H1 (cell line): Measurements from ENCODE around the gene HTR5A. TPM values are rescaled to one million over a fixed set of nuclear protein-coding genes. Genes with fewer than 3 reads are reported as not detected.

Source experiments
- CTCF ChIA-PET: fragments of 300-600 bp; sonication (Branson Sonifier 250); formaldehyde crosslinking; loops from one replicate; lab custom pipeline; 2021; ENCODE audit not compliant: partially characterized antibody; lab: Charles Lee
- POLR2A ChIA-PET: fragments of 300-600 bp; sonication (Branson Sonifier 250); formaldehyde crosslinking; loops from one replicate; lab custom pipeline; 2021; ENCODE audit warnings: inconsistent platforms; ENCODE audit not compliant: partially characterized antibody; lab: Charles Lee
- DNase-seq, 2 experiments: peaks; one replicate each; pipeline versions ENCODE4 v3.0.0 to v3.0.0-alpha.2; 2010 to 2022; ENCODE audit warnings: low spot score in 2 of 2, low read depth in 1 of 2, mixed read lengths in 1 of 2
- FAIRE-seq: peaks from 2 replicates; lab custom pipeline; 2011; peaks lifted over from hg19 to GRCh38; lab: Jason Lieb, UNC
- H2AFZ ChIP-seq: 2 replicates; pipeline ENCODE4 v1.8.1; 2012; ENCODE audit warnings: low read length, inconsistent platforms
- H2AK5ac ChIP-seq: 2 replicates; pipeline ENCODE4 v1.6.1; 2013; ENCODE audit warnings: low read depth, low read length
- H2BK120ac ChIP-seq: replicated peaks from 2 replicates; pipeline ENCODE3; 2013; ENCODE audit warnings: low read depth, low read length, inconsistent platforms
- H2BK12ac ChIP-seq: 2 replicates; pipeline ENCODE4 v1.6.1; 2013; ENCODE audit warnings: low read depth, low read length
- H2BK15ac ChIP-seq: 2 replicates; pipeline ENCODE4 v1.6.1; 2013; ENCODE audit warnings: low read length
- H2BK20ac ChIP-seq: 2 replicates; pipeline ENCODE4 v1.6.1; 2013; ENCODE audit warnings: low read length
- H2BK5ac ChIP-seq: 2 replicates; pipeline ENCODE4 v1.6.1; 2013; ENCODE audit warnings: low read depth, low read length
- H3K14ac ChIP-seq: 2 replicates; pipeline ENCODE4 v1.6.1; 2013; ENCODE audit warnings: inconsistent platforms; ENCODE audit not compliant: insufficient read length
- H3K18ac ChIP-seq: 2 replicates; pipeline ENCODE4 v1.6.1; 2013; ENCODE audit warnings: low read length; ENCODE audit errors: extremely low read depth
- H3K23ac ChIP-seq: 2 replicates; pipeline ENCODE4 v1.6.1; 2013; ENCODE audit warnings: inconsistent platforms; ENCODE audit not compliant: insufficient read length
- H3K23me2 ChIP-seq: 2 replicates; pipeline ENCODE4 v1.6.1; 2013; ENCODE audit warnings: low read depth, low read length
- H3K27ac ChIP-seq: 2 replicates; pipeline ENCODE4 v1.6.1; 2011; ENCODE audit warnings: low read depth, low read length, inconsistent platforms
- H3K27me3 ChIP-seq, 4 experiments: replicated peaks in 1 of 4; 1 replicate in 1 of 4; 2 replicates in 3 of 4; pipeline versions ENCODE4 v1.6.1 to v1.8.1; 2011 to 2013; ENCODE audit warnings: low read length in 3 of 4, mild to moderate bottlenecking in 3 of 4, inconsistent platforms in 2 of 4, mixed read lengths in 2 of 4, moderate library complexity in 1 of 4; ENCODE audit not compliant: control insufficient read depth in 3 of 4, insufficient read depth in 3 of 4; ENCODE audit errors: extremely low read depth in 1 of 4
- H3K36me3 ChIP-seq, 4 experiments: 2 replicates each; pipeline versions ENCODE4 v1.6.1 to v1.8.1; 2011 to 2013; ENCODE audit warnings: mild to moderate bottlenecking in 4 of 4, low read length in 3 of 4, moderate library complexity in 2 of 4, control low read depth in 1 of 4, inconsistent platforms in 1 of 4; ENCODE audit not compliant: insufficient read depth in 4 of 4, control insufficient read depth in 2 of 4
- H3K4ac ChIP-seq: replicated peaks from 2 replicates; pipeline ENCODE3; 2013; ENCODE audit warnings: low read length, low read depth, mixed read lengths, inconsistent platforms; ENCODE audit not compliant: insufficient read length
- H3K4me1 ChIP-seq, 4 experiments: replicated peaks in 1 of 4; 1 replicate in 1 of 4; 2 replicates in 3 of 4; pipeline versions ENCODE4 v1.6.1 to v1.8.1; 2011 to 2013; ENCODE audit warnings: low read length in 3 of 4, inconsistent platforms in 2 of 4, mixed read lengths in 1 of 4; ENCODE audit not compliant: insufficient read depth in 4 of 4, control insufficient read depth in 3 of 4
- H3K4me2 ChIP-seq, 2 experiments: 2 replicates each; pipeline versions ENCODE4 v1.6.1 to v1.8.1; 2011 to 2013; ENCODE audit warnings: low read depth in 2 of 2, low read length in 2 of 2, control low read depth in 1 of 2, inconsistent platforms in 1 of 2, mild to moderate bottlenecking in 1 of 2; ENCODE audit not compliant: insufficient read depth in 1 of 2
- H3K4me3 ChIP-seq, 4 experiments: fragments of 200-600, 300-600 bp in 1 of 4; sonication (generic), shearing (Covaris generic), sonication (Bioruptor Twin) in 1 of 4; 2 replicates each; pipeline versions ENCODE4 v1.5.1 to v1.8.1; 2011 to 2016; ENCODE audit warnings: low read length in 4 of 4, low read depth in 3 of 4, control low read depth in 2 of 4, inconsistent platforms in 2 of 4, mild to moderate bottlenecking in 2 of 4, mixed read lengths in 1 of 4, moderate library complexity in 1 of 4; ENCODE audit not compliant: insufficient read depth in 2 of 4; ENCODE audit errors: extremely low read depth in 1 of 4
- H3K56ac ChIP-seq: replicated peaks from 2 replicates; pipeline ENCODE3; 2013; ENCODE audit warnings: low read depth, mild to moderate bottlenecking, mixed read lengths, low read length, inconsistent platforms; ENCODE audit not compliant: insufficient read length
- H3K79me1 ChIP-seq: 2 replicates; pipeline ENCODE4 v1.6.1; 2013; ENCODE audit warnings: low read depth, low read length, control low read depth
- H3K79me2 ChIP-seq, 2 experiments: 2 replicates each; pipeline versions ENCODE4 v1.6.1 to v1.8.1; 2012 to 2013; ENCODE audit warnings: low read length in 2 of 2, mild to moderate bottlenecking in 2 of 2, inconsistent platforms in 1 of 2; ENCODE audit not compliant: insufficient read depth in 2 of 2, control insufficient read depth in 1 of 2
- H3K9ac ChIP-seq, 4 experiments: replicated peaks in 1 of 4; 1 replicate in 1 of 4; 2 replicates in 3 of 4; pipeline versions ENCODE4 v1.6.1 to v1.8.1; 2011 to 2013; ENCODE audit warnings: low read depth in 3 of 4, low read length in 3 of 4, control low read depth in 2 of 4, mild to moderate bottlenecking in 2 of 4, moderate library complexity in 2 of 4, inconsistent platforms in 1 of 4; ENCODE audit errors: extremely low read depth in 1 of 4
- H3K9me3 ChIP-seq, 2 experiments: 2 replicates each; pipeline versions ENCODE4 v1.6.1 to v1.8.1; 2012 to 2013; ENCODE audit warnings: mild to moderate bottlenecking in 2 of 2, moderate library complexity in 2 of 2, control low read depth in 1 of 2, inconsistent platforms in 1 of 2, low read depth in 1 of 2, low read length in 1 of 2, mixed read lengths in 1 of 2; ENCODE audit not compliant: insufficient read depth in 2 of 2
- H4K20me1 ChIP-seq, 2 experiments: replicated peaks in 1 of 2; 2 replicates each; pipeline versions ENCODE3 to v1.8.1; 2011 to 2013; ENCODE audit warnings: inconsistent platforms in 2 of 2, low read length in 2 of 2, mild to moderate bottlenecking in 1 of 2; ENCODE audit not compliant: insufficient read depth in 2 of 2, control insufficient read depth in 1 of 2
- H4K5ac ChIP-seq: 2 replicates; pipeline ENCODE4 v1.6.1; 2013; ENCODE audit warnings: low read length, low read depth, mixed read lengths, inconsistent platforms; ENCODE audit not compliant: insufficient read length
- H4K8ac ChIP-seq: 2 replicates; pipeline ENCODE4 v1.8.0; 2013; ENCODE audit warnings: mild to moderate bottlenecking, moderate library complexity, low read length, inconsistent platforms; ENCODE audit not compliant: insufficient read depth; ENCODE audit errors: extremely low read depth
- H4K91ac ChIP-seq: replicated peaks from 2 replicates; pipeline ENCODE3; 2013; ENCODE audit warnings: low read length, mixed read lengths, inconsistent platforms; ENCODE audit not compliant: insufficient read length
- BRCA1 ChIP-seq: IDR thresholded peaks from 2 replicates; pipeline ENCODE4 v1.6.1; 2012; ENCODE audit warnings: low read depth, low read length, improper control_type of control experiment
- CBX8 ChIP-seq: fragments of 300-800, 300-1000 bp; sonication (generic); IDR thresholded peaks from 2 replicates; pipeline ENCODE4 v1.7.1; 2016; ENCODE audit warnings: low read depth, low read length, borderline replicate concordance
- CREB1 ChIP-seq: IDR thresholded peaks from 2 replicates; pipeline ENCODE4 v1.6.1; 2012; ENCODE audit warnings: inconsistent platforms
- KDM5A ChIP-seq: fragments of 200-600 bp; IDR thresholded peaks from 2 replicates; pipeline ENCODE4 v1.7.1; 2012; ENCODE audit warnings: mild to moderate bottlenecking, low read length, inconsistent platforms, mixed read lengths
- POLR2A ChIP-seq, 2 experiments: IDR thresholded peaks; 1 replicate in 1 of 2; 2 replicates in 1 of 2; pipeline ENCODE4 v1.6.1; 2011; ENCODE audit warnings: low read depth in 2 of 2, low read length in 2 of 2, mild to moderate bottlenecking in 2 of 2; ENCODE audit errors: control extremely low read depth in 1 of 2
- SIX5 ChIP-seq: IDR thresholded peaks from 2 replicates; pipeline ENCODE4 v1.6.1; 2011; ENCODE audit warnings: mild to moderate bottlenecking, low read depth, low read length
- SP1 ChIP-seq: IDR thresholded peaks from 2 replicates; pipeline ENCODE4 v1.6.1; 2011; ENCODE audit warnings: low read depth, low read length
- SP4 ChIP-seq: IDR thresholded peaks from 2 replicates; pipeline ENCODE4 v1.6.1; 2012; ENCODE audit warnings: low read length, inconsistent platforms
- WGBS, 2 experiments: shearing (Covaris generic) in 1 of 2; methylation state at CpG; one replicate each; pipeline versions ENCODE4 v1.1.6 to v1.1.7; 2013 to 2015; ENCODE audit warnings: low lambda C conversion rate in 2 of 2, mixed read lengths in 2 of 2, inconsistent platforms in 1 of 2, low coverage in 1 of 2, missing lambda C conversion rate in 1 of 2; ENCODE audit not compliant: insufficient replicate concordance in 2 of 2, insufficient coverage in 1 of 2, insufficient read length in 1 of 2; ENCODE audit errors: extremely low coverage in 1 of 2, missing lambda C conversion rate in 1 of 2; 5-methylcytosine and 5-hydroxymethylcytosine counted together
- polyA plus RNA-seq, 7 experiments: library from polyadenylated mRNA; depleted of rRNA in 3 of 7; stranded (reverse) in 5 of 7; unstranded in 2 of 7; fragments of >200 nt in 5 of 7; fragments of 200-250 nt in 2 of 7; gene quantifications; 1 replicate in 5 of 7; 2 replicates in 1 of 7; 4 replicates in 1 of 7; pipeline versions ENCODE4 v1.2.1 to v1.2.3, GENCODE V29; 2011 to 2013; ENCODE audit warnings: missing spikeins in 2 of 7, mixed read lengths in 2 of 7
- total RNA-seq: library from RNA; stranded (reverse); fragmentation: NEBNext Ultra II Directional; extraction: Animal tissue kit (Norgen Biotek cat#: 25700); gene quantifications from 2 replicates; pipeline ENCODE4 v1.2.1, GENCODE V29; 2021
- TF ChIP-seq, protein P1 (sequence below), 3 experiments: IDR thresholded peaks; 1 replicate in 2 of 3; 2 replicates in 1 of 3; pipeline versions ENCODE4 v1.5.1 to v1.6.1; 2011; ENCODE audit warnings: low read length in 3 of 3, mild to moderate bottlenecking in 3 of 3, inconsistent platforms in 2 of 3, low read depth in 1 of 3, moderate library complexity in 1 of 3; ENCODE audit not compliant: insufficient read depth in 1 of 3; ENCODE audit errors: control extremely low read depth in 1 of 3

HTR5A gene
- total and polyA plus RNA-seq, 2 of the 8 experiments (the other 6 are each of a cell fraction or from before 2014, with no cell fraction given), result 0.02 TPM; not detected in 1

DNA sequence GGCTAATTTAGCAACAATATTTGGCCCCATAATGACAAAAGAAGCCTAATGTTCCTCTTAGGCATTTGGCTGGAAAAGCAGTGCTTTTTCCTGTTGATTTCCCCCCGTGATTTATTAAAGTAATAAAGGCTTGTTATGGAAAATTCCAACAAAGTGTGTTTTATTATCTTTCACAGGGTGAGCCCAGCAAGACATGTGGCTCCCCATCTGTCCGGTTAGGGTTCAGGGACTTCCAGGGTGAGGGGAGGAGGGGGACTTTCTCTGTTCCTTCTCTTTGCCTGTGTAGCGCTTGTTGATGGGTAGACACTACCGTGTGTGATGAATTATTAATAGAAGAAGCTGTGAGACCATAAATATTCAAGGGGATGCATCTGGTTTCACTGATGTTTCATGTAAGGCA, 39.0 kb downstream of the HTR5A start:
- Histone ChIP-seq H4K5ac (no peak overlapping the region), H3K18ac (no peak overlapping the region), H2BK120ac (no peak overlapping the region), H3K9me3 (no peaks in the 10 kb centered on the region), H3K14ac (no peak overlapping the region), H3K4me2 (no peak overlapping the region), H3K9ac (no peak overlapping the region), H2AFZ (no peak overlapping the region), H2BK5ac (no peak overlapping the region), H3K36me3 (no peaks in the 10 kb centered on the region), H3K23me2 (peaks cover 2% of the 10 kb centered on the region; the same call in 1 of the 2 replicates), H2BK20ac (no peak overlapping the region), H3K79me2 (no peaks in the 10 kb centered on the region), H3K4me1 (peaks cover 0 to 4% (median 0%) of the 10 kb centered on the region in 4 experiments; a peak in 2 of 7 replicates), H4K8ac (no peak overlapping the region), H3K27me3 (no peaks in the 10 kb centered on the region), H3K23ac (no peak overlapping the region), H2BK15ac (no peak overlapping the region), H3K4me3 (no peak overlapping the region), H2AK5ac (no peak overlapping the region), H3K4ac (no peak overlapping the region), H4K20me1 (no peaks in the 10 kb centered on the region), H3K56ac (no peak overlapping the region), H2BK12ac (no peak overlapping the region), H3K27ac (no peak overlapping the region), H4K91ac (no peak overlapping the region), H3K79me1 (no peaks in the 10 kb centered on the region)
- 73% methylated on average over 4 of the region's 4 CpGs; no CpG with 5 or more reads in 1 of the 2 experiments for WGBS, 2 experiments
- TF ChIP-seq SP1 (no peak), SP4 (no peak), CBX8 (no peak), KDM5A (no peak), BRCA1 (no peak), SIX5 (no peak), POLR2A (IDR thresholded peaks at IDR 0.05; ENCODE audit: control extremely low read depth in 1 of 2, low read depth in 2 of 2, low read length in 2 of 2) (no peak), CREB1 (no peak)
- TF ChIP-seq, protein P1, sequence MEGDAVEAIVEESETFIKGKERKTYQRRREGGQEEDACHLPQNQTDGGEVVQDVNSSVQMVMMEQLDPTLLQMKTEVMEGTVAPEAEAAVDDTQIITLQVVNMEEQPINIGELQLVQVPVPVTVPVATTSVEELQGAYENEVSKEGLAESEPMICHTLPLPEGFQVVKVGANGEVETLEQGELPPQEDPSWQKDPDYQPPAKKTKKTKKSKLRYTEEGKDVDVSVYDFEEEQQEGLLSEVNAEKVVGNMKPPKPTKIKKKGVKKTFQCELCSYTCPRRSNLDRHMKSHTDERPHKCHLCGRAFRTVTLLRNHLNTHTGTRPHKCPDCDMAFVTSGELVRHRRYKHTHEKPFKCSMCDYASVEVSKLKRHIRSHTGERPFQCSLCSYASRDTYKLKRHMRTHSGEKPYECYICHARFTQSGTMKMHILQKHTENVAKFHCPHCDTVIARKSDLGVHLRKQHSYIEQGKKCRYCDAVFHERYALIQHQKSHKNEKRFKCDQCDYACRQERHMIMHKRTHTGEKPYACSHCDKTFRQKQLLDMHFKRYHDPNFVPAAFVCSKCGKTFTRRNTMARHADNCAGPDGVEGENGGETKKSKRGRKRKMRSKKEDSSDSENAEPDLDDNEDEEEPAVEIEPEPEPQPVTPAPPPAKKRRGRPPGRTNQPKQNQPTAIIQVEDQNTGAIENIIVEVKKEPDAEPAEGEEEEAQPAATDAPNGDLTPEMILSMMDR (IDR thresholded peaks at IDR 0.05; ENCODE audit: control extremely low read depth in 1 of 3, insufficient read depth in 1 of 3, low read depth in 1 of 3, low read length in 3 of 3), result no peak
- ChIA-PET POLR2A (interaction anchor here (0.7 kb wide), 1 partner anchor 11 kb away, joined by 3 read pairs; no protein-coding TSS in a partner anchor), CTCF (interaction anchor here (0.8 kb wide), 1 partner anchor 106 kb away, joined by 3 read pairs; no protein-coding TSS in a partner anchor)
- FAIRE-seq (no peak), DNase-seq (no peak)
